Measurements from ENCODE around the gene XPC. TPM values are rescaled to one million over a fixed set of nuclear protein-coding genes. Genes with fewer than 3 reads are reported as not detected.

XPC gene
- total and polyA plus RNA-seq, 2 donors (not counting 3 experiments of a cell fraction or from before 2014, with no cell fraction given), result 11.9 to 36.8 TPM

- Histone ChIP-seq H3K9me1 (replicated peaks; ENCODE audit: control insufficient read depth, extremely low read depth, insufficient read depth, low read length) (no peaks in the 10 kb centered on the region), H2AFZ (ENCODE audit: low read depth, low read length) (no peak overlapping the region), H3K9ac (replicated peaks; ENCODE audit: extremely low read depth, insufficient read depth, low read length) (no peak overlapping the region), H3K27me3 (ENCODE audit: control insufficient read depth in 2 of 2, insufficient read depth in 2 of 2, low read length in 2 of 2) (no peaks in the 10 kb centered on the region), H3K4me1 (ENCODE audit: control insufficient read depth, extremely low read depth, insufficient read depth, low read length) (peaks cover 2% of the 10 kb centered on the region), H3K4me2 (ENCODE audit: insufficient read depth, low read length) (no peak overlapping the region), H3K79me2 (ENCODE audit: control insufficient read depth, insufficient read depth, low read length) (no peaks in the 10 kb centered on the region), H3K36me3 (ENCODE audit: control insufficient read depth in 2 of 2, extremely low read depth in 1 of 2, insufficient read depth in 2 of 2, low read length in 2 of 2) (no peaks in the 10 kb centered on the region), H3K27ac (ENCODE audit: insufficient read depth, low read depth, low read length) (no peak overlapping the region), H3K4me3 (replicated peaks in 1 of 3; ENCODE audit: insufficient read depth in 1 of 3, low read depth in 1 of 3, low read length in 3 of 3) (no peak overlapping the region), H3K9me3 (replicated peaks; ENCODE audit: control insufficient read depth, insufficient read depth, low read length) (no peaks in the 10 kb centered on the region), H4K20me1 (replicated peaks; ENCODE audit: control insufficient read depth, extremely low read depth, insufficient read depth, low read length) (no peaks in the 10 kb centered on the region)
- CTCF ChIA-PET, result interaction anchor here (0.6 to 5.1 kb wide), 101 partner anchors 8 to 619 kb away, joined by 3 to 168 read pairs (median 5); partner anchors contain the start of genes CCDC174, CHCHD4, GRIP2 and LSM3
- intact Hi-C loops (cut with micrococcal nuclease) (loop anchor here (1.0 to 5.0 kb wide), 5 partner anchors 58 to 345 kb away; partner anchors contain the start of gene SLC6A6), dilution Hi-C loops (cut with MboI; ENCODE audit: extremely low pct_ligation_motif_present, low sequenced_read_pairs) (no loop called here)
- BruUV-seq (replicated peaks), result no TSS peak
- TF ChIP-seq MAX (IDR thresholded peaks at IDR 0.05; ENCODE audit: insufficient read depth, insufficient read length) (no peak), CTCF (IDR thresholded peaks at IDR 0.05; ENCODE audit: extremely low read depth in 1 of 2, insufficient read depth in 1 of 2, low read depth in 1 of 2, low read length in 2 of 2) (peak; percentile 80 to 81)
- POLR2A ChIA-PET, result interaction anchor here (1.2 kb wide), 1 partner anchor 25 kb away, joined by 9 read pairs; the partner anchor contains the start of genes LSM3 and XPC
- peak; percentile 72 for DNase-seq (ENCODE audit: low read depth, low spot score)
- FAIRE-seq, result peak; percentile 87
Measured at GRCh38 chr3:14203521-14204079, 25.2 kb upstream of the XPC start.

GRCh38 chr3:14202874-14203520, 24.6 kb upstream of the XPC start:
- CTCF ChIA-PET, result interaction anchor here (0.6 to 5.1 kb wide), 88 partner anchors 7 to 587 kb away, joined by 3 to 168 read pairs (median 5); partner anchors contain the start of genes CCDC174, CHCHD4, GRIP2 and LSM3
- FAIRE-seq (no peak), DNase-seq (ENCODE audit: low read depth, low spot score) (no peak)
- no TSS peak for BruUV-seq (replicated peaks)
- H3K4me1 ChIP-seq (ENCODE audit: control insufficient read depth, extremely low read depth, insufficient read depth, low read length), result peaks cover 2% of the 10 kb centered on the region
- H3K4me3 ChIP-seq (replicated peaks in 1 of 3; ENCODE audit: insufficient read depth in 1 of 3, low read depth in 1 of 3, low read length in 3 of 3), result no peak overlapping the region
- POLR2A ChIA-PET, result interaction anchor here (1.2 kb wide), 1 partner anchor 24 kb away, joined by 9 read pairs; the partner anchor contains the start of genes LSM3 and XPC
- H3K27ac ChIP-seq (ENCODE audit: insufficient read depth, low read depth, low read length), result no peak overlapping the region
- intact Hi-C loops (cut with micrococcal nuclease), result loop anchor here (1.0 to 5.0 kb wide), 5 partner anchors 58 to 345 kb away; partner anchors contain the start of gene SLC6A6
- H3K9me3 ChIP-seq (replicated peaks; ENCODE audit: control insufficient read depth, insufficient read depth, low read length), result no peaks in the 10 kb centered on the region
- H3K27me3 ChIP-seq (ENCODE audit: control insufficient read depth in 2 of 2, insufficient read depth in 2 of 2, low read length in 2 of 2), result no peaks in the 10 kb centered on the region
- dilution Hi-C loops (cut with MboI; ENCODE audit: extremely low pct_ligation_motif_present, low sequenced_read_pairs), result no loop called here
- no peak overlapping the region for H3K4me2 ChIP-seq (ENCODE audit: insufficient read depth, low read length)
- no peaks in the 10 kb centered on the region for H4K20me1 ChIP-seq (replicated peaks; ENCODE audit: control insufficient read depth, extremely low read depth, insufficient read depth, low read length)
- TF ChIP-seq CTCF (IDR thresholded peaks at IDR 0.05; ENCODE audit: extremely low read depth in 1 of 2, insufficient read depth in 1 of 2, low read depth in 1 of 2, low read length in 2 of 2) (no peak), MAX (IDR thresholded peaks at IDR 0.05; ENCODE audit: insufficient read depth, insufficient read length) (no peak), EZH2 (IDR thresholded peaks at IDR 0.05; ENCODE audit: borderline replicate concordance, low read depth, low read length, severe bottlenecking) (no peak), POLR2A (IDR thresholded peaks at IDR 0.05; ENCODE audit: low read depth, low read length) (no peak), POLR2AphosphoS5 (IDR thresholded peaks at IDR 0.05; ENCODE audit: insufficient read depth, low read depth, low read length) (no peak), JUN (IDR thresholded peaks at IDR 0.05; ENCODE audit: borderline replicate concordance, insufficient read depth, insufficient read length, low read depth) (no peak), MYC (IDR thresholded peaks at IDR 0.05; ENCODE audit: low read depth, low read length) (no peak), GATA2 (IDR thresholded peaks at IDR 0.05; ENCODE audit: insufficient read depth, insufficient read length, low read depth, low read length) (no peak), FOS (IDR thresholded peaks at IDR 0.05; ENCODE audit: borderline replicate concordance, insufficient read depth, low read length) (no peak)
- no peaks in the 10 kb centered on the region for H3K9me1 ChIP-seq (replicated peaks; ENCODE audit: control insufficient read depth, extremely low read depth, insufficient read depth, low read length)
- H2AFZ ChIP-seq (ENCODE audit: low read depth, low read length), result no peak overlapping the region
- H3K9ac ChIP-seq (replicated peaks; ENCODE audit: extremely low read depth, insufficient read depth, low read length), result no peak overlapping the region
- no peaks in the 10 kb centered on the region for H3K79me2 ChIP-seq (ENCODE audit: control insufficient read depth, insufficient read depth, low read length)
- H3K36me3 ChIP-seq (ENCODE audit: control insufficient read depth in 2 of 2, extremely low read depth in 1 of 2, insufficient read depth in 2 of 2, low read length in 2 of 2), result no peaks in the 10 kb centered on the region

Data from endothelial cell of umbilical vein (primary cell).